Endodermal cell (in vitro differentiated cells): Measurements from ENCODE around the gene RREB1. TPM values are rescaled to one million over a fixed set of nuclear protein-coding genes. Genes with fewer than 3 reads are reported as not detected.

Source experiments
- DNase-seq: peaks from one replicate; pipeline ENCODE4 v3.0.0-alpha.2; 2017
- H3K27ac ChIP-seq: 2 replicates; pipeline ENCODE4 v1.5.1; 2013; ENCODE audit warnings: mild to moderate bottlenecking, low read depth, low read length, moderate library complexity
- H3K27me3 ChIP-seq: 2 replicates; pipeline ENCODE4 v1.6.1; 2013; ENCODE audit warnings: mild to moderate bottlenecking, low read length, moderate library complexity; ENCODE audit not compliant: insufficient read depth, control insufficient read depth, poor library complexity, severe bottlenecking
- H3K36me3 ChIP-seq: 2 replicates; pipeline ENCODE4 v1.7.0; 2013; ENCODE audit warnings: mild to moderate bottlenecking, low read length, moderate library complexity; ENCODE audit not compliant: control insufficient read depth, insufficient read depth
- H3K4me1 ChIP-seq: one replicate; pipeline ENCODE4 v1.7.0; 2013; ENCODE audit warnings: low read length; ENCODE audit not compliant: control insufficient read depth, insufficient read depth
- H3K4me3 ChIP-seq: 2 replicates; pipeline ENCODE4 v1.5.1; 2013; ENCODE audit warnings: mild to moderate bottlenecking, low read length, moderate library complexity
- H3K9ac ChIP-seq: 2 replicates; pipeline ENCODE4 v1.6.1; 2013; ENCODE audit warnings: mild to moderate bottlenecking, low read length, moderate library complexity; ENCODE audit not compliant: poor library complexity, severe bottlenecking; ENCODE audit errors: extremely low read depth
- H3K9me3 ChIP-seq: 2 replicates; pipeline ENCODE4 v1.6.1; 2013; ENCODE audit warnings: mild to moderate bottlenecking, low read length, moderate library complexity; ENCODE audit not compliant: control insufficient read depth
- H3K27ac Mint-ChIP-seq: 2 replicates; pipeline ENCODE4 v1.8.0; 2020; ENCODE audit warnings: mixed read lengths
- H3K27me3 Mint-ChIP-seq: 2 replicates; pipeline ENCODE4 v1.8.0; 2021; ENCODE audit warnings: mild to moderate bottlenecking, mixed read lengths; ENCODE audit not compliant: insufficient read depth
- H3K36me3 Mint-ChIP-seq: 2 replicates; pipeline ENCODE4 v1.8.0; 2020; ENCODE audit warnings: low read depth, mixed read lengths
- H3K4me1 Mint-ChIP-seq: 2 replicates; pipeline ENCODE4 v1.8.0; 2020; ENCODE audit warnings: mixed read lengths
- H3K4me3 Mint-ChIP-seq: 2 replicates; pipeline ENCODE4 v1.8.0; 2020; ENCODE audit warnings: mild to moderate bottlenecking, moderate library complexity, mixed read lengths
- H3K9me3 Mint-ChIP-seq: 2 replicates; pipeline ENCODE4 v1.8.0; 2020; ENCODE audit warnings: mild to moderate bottlenecking, mixed read lengths
- WGBS, 2 experiments: methylation state at CpG; one replicate each; pipeline versions ENCODE4 v1.1.5 to v1.1.7; 2013; ENCODE audit warnings: missing lambda C conversion rate in 2 of 2, mixed read lengths in 1 of 2; ENCODE audit not compliant: insufficient coverage in 1 of 2, insufficient read length in 1 of 2; 5-methylcytosine and 5-hydroxymethylcytosine counted together
- total RNA-seq, 2 donors: library from RNA; stranded (reverse); fragmentation: NEBNext Ultra II Directional in 1 of 2; extraction: Animal tissue kit (Norgen Biotek cat#: 25700) in 1 of 2; gene quantifications; 2 replicates in 1 of 2; 3 replicates in 1 of 2; pipeline ENCODE4 v1.2.1, GENCODE V29; 2021
- TF ChIP-seq, protein P1 (sequence below): fragments of 200-600 bp; sonication (generic); conservative IDR thresholded peaks from 2 replicates; pipeline ENCODE4 v1.5.0; 2021; ENCODE audit warnings: antibody characterized with exemption, mild to moderate bottlenecking

Gene RREB1
- total RNA-seq, 2 donors from 2014 or later: 51.2 to 64.3 TPM

DNA sequence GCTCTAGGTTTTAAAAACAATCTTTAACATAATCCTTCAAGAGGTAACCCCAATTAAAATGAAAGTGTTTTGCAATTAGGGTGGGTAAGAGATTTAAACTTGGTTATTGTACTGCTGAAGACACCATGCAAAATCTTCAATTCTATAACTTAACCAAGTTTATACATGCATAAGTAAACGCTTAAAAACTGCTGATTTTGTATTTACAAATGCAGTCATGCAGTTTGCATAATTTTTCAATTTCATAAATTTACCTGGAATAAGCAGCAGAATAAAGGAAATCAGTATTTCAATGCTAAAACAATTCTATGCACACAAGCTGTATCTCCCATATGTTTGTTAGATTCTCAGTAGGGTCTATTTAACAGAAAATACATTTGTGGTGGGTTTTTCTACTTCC, 182.3 kb downstream of the RREB1 start:
- no peaks in the 10 kb centered on the region for H3K9me3 ChIP-seq
- H3K9me3 Mint-ChIP-seq: no peaks in the 10 kb centered on the region
- no peak overlapping the region for H3K4me3 Mint-ChIP-seq
- no peak overlapping the region for H3K27ac Mint-ChIP-seq
- TF ChIP-seq, protein P1, sequence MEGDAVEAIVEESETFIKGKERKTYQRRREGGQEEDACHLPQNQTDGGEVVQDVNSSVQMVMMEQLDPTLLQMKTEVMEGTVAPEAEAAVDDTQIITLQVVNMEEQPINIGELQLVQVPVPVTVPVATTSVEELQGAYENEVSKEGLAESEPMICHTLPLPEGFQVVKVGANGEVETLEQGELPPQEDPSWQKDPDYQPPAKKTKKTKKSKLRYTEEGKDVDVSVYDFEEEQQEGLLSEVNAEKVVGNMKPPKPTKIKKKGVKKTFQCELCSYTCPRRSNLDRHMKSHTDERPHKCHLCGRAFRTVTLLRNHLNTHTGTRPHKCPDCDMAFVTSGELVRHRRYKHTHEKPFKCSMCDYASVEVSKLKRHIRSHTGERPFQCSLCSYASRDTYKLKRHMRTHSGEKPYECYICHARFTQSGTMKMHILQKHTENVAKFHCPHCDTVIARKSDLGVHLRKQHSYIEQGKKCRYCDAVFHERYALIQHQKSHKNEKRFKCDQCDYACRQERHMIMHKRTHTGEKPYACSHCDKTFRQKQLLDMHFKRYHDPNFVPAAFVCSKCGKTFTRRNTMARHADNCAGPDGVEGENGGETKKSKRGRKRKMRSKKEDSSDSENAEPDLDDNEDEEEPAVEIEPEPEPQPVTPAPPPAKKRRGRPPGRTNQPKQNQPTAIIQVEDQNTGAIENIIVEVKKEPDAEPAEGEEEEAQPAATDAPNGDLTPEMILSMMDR: no peak
- H3K27me3 Mint-ChIP-seq: no peaks in the 10 kb centered on the region
- no peak for DNase-seq
- peaks cover 61% of the 10 kb centered on the region for H3K36me3 Mint-ChIP-seq
- no peaks in the 10 kb centered on the region for H3K4me1 Mint-ChIP-seq
- 95 to 100% methylated on average over 1 of the region's 1 CpG for WGBS, 2 experiments
- no peaks in the 10 kb centered on the region for H3K27me3 ChIP-seq
- H3K27ac ChIP-seq: no peak overlapping the region
- no peak overlapping the region for H3K4me3 ChIP-seq
- peaks cover 90% of the 10 kb centered on the region for H3K36me3 ChIP-seq
- H3K4me1 ChIP-seq: no peaks in the 10 kb centered on the region
- no peak overlapping the region for H3K9ac ChIP-seq

DNA sequence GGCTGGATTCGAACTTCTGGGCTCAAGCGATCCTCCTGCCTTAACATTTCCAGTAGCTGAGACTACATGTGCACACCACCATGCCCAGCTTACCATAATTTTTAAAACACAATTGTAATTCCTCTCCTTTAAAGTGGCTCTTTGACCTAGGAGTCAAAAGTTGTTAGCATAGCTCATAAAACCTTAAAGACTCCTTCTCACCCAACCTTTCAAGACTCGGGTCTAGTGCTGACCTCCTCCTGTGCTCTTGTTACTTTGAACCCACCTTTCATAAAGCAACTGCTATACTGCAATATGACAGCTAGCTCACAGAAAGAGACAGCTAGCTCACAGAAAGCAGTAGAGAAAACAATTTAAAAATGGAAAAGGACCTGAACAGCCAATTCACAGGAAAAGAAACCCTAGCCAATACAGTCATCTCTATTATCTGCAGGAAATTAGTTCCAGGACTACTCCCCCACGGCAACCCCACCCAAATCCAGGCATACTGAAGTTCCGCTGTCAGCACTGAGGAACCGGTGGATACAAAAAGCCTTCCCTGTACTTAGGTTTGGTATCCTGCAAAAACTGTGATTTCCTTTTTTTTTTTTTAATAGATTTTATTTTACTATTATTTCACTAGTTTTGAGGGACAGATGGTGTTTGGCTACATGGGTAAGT, 185.0 kb downstream of the RREB1 start:
- peaks cover 54% of the 10 kb centered on the region for H3K36me3 Mint-ChIP-seq
- no peaks in the 10 kb centered on the region for H3K9me3 Mint-ChIP-seq
- no peak overlapping the region for H3K4me3 ChIP-seq
- no peaks in the 10 kb centered on the region for H3K27me3 ChIP-seq
- H3K4me3 Mint-ChIP-seq: no peak overlapping the region
- no peaks in the 10 kb centered on the region for H3K27me3 Mint-ChIP-seq
- H3K4me1 Mint-ChIP-seq: no peaks in the 10 kb centered on the region
- H3K4me1 ChIP-seq: no peaks in the 10 kb centered on the region
- H3K27ac ChIP-seq: no peak overlapping the region
- 95 to 100% methylated on average over 2 to 6 of the region's 6 CpGs for WGBS, 2 experiments
- DNase-seq: no peak
- TF ChIP-seq, protein P1: no peak
- no peak overlapping the region for H3K27ac Mint-ChIP-seq
- peaks cover 90% of the 10 kb centered on the region for H3K36me3 ChIP-seq
- no peak overlapping the region for H3K9ac ChIP-seq
- no peaks in the 10 kb centered on the region for H3K9me3 ChIP-seq

DNA sequence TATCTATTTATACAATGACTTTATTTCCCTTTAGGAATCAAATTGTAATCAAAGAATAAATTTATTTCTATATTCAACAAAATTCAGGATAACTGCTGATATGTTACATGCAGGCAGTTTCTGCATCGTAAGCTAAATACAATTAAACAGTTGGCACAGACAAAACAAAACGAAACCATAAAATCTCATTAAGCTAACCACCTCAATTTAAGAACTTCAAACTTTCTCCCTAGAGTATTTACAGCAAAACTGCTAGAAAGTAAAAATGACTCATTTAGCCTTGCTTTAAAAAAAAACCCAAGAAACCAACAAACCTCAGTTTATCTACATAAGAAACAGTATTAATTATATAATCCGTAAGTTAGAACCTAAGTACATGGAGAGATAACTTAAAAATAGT, 188.2 kb downstream of the RREB1 start:
- peaks cover 3% of the 10 kb centered on the region for H3K4me1 Mint-ChIP-seq
- no peak overlapping the region for H3K27ac ChIP-seq
- H3K27me3 ChIP-seq: no peaks in the 10 kb centered on the region
- H3K9ac ChIP-seq: no peak overlapping the region
- WGBS, 2 experiments: 48 to 83% methylated on average over 1 to 2 of the region's 3 CpGs
- peaks cover 60% of the 10 kb centered on the region for H3K36me3 Mint-ChIP-seq
- no peaks in the 10 kb centered on the region for H3K9me3 Mint-ChIP-seq
- peaks cover 87% of the 10 kb centered on the region for H3K36me3 ChIP-seq
- TF ChIP-seq, protein P1: no peak
- H3K27me3 Mint-ChIP-seq: no peaks in the 10 kb centered on the region
- DNase-seq: no peak
- H3K9me3 ChIP-seq: no peaks in the 10 kb centered on the region
- H3K4me3 ChIP-seq: no peak overlapping the region
- H3K27ac Mint-ChIP-seq: no peak overlapping the region
- no peak overlapping the region for H3K4me3 Mint-ChIP-seq
- H3K4me1 ChIP-seq: no peaks in the 10 kb centered on the region
